ENCODE data around the gene TIMP2.
"Not testable (repeated sequence)": the region's sequence is repeated elsewhere in the genome, so short reads cannot be mapped to it uniquely, and the experiment has no call there.

Gene TIMP2

DNA sequence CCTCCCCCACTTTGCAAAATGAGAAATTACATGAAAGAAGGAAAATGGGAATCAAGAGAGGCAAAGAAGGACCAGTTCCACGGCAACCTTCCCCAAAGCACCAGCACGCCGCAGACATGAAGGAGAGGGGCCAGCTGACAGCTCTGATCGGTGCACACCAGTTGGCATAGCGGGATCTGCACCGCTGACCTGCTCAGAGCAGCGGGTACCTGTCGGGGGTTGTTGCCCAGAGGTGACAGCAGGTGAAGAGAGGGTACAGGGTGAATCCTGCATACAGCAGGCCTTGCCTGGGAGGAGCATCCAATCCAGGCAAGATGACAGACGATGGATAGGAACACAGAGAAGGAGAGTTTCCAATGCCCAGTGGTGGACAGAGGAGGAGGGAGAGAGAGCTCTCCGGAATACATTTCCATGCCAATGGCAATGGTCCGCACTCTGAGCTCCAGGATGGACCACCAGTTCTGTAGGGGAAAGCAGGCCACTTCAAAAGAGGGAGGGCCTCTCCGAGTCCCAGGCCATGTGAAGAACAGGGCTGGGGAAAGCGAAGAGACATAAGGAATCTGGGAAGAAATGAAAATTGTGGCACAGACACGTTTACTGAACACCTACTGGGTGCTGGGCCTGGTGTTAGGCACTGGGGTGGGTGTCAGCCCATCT is 46.2 kb downstream of the TIMP2 start:
- peaks cover 42% of the 10 kb centered on the region for H3K4me1 ChIP-seq (ENCODE audit: control insufficient read depth, insufficient read depth, low read length, unreplicated experiment)
- H2AFZ ChIP-seq (ENCODE audit: low read length, unreplicated experiment) = no peak overlapping the region
- peak overlapping the region; percentile 57; the same call in 1 of the 2 replicates for H3K4me3 ChIP-seq (ENCODE audit: low read depth, low read length)
- peak overlapping the region; percentile 84 for H3K27ac ChIP-seq (ENCODE audit: low read depth, low read length)
- peaks cover 52% of the 10 kb centered on the region for H3K79me2 ChIP-seq (ENCODE audit: control insufficient read depth, insufficient read depth, low read length, unreplicated experiment)
- H3K36me3 ChIP-seq (ENCODE audit: insufficient read depth, low read length) = no peaks in the 10 kb centered on the region
- H3K27me3 ChIP-seq (ENCODE audit: insufficient read depth, low read length) = no peaks in the 10 kb centered on the region

DNA sequence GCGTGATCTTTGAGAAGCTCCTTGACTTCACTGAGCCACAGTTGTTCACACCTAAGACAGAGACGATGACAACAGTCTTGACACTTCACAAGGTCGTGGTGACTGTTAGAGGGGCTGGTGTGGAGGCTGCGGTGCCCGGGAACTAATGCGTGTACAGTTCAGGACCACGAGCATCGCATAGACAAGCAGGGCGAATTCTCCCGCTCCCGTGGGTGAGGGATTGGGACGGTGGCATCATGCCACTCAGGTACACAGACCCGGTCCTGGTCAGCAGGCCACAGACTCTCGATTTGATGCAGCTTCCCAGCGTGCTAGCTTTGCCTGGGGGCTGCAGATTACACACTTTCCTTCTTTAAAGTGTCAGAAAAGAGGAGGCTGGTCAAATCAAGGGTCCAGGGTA is 46.9 kb downstream of the TIMP2 start:
- H2AFZ ChIP-seq (ENCODE audit: low read length, unreplicated experiment) = no peak overlapping the region
- H3K79me2 ChIP-seq (ENCODE audit: control insufficient read depth, insufficient read depth, low read length, unreplicated experiment) = peaks cover 53% of the 10 kb centered on the region
- H3K4me3 ChIP-seq (ENCODE audit: low read depth, low read length) = no peak overlapping the region
- peaks cover 44% of the 10 kb centered on the region for H3K4me1 ChIP-seq (ENCODE audit: control insufficient read depth, insufficient read depth, low read length, unreplicated experiment)
- no peaks in the 10 kb centered on the region for H3K36me3 ChIP-seq (ENCODE audit: insufficient read depth, low read length)
- no peaks in the 10 kb centered on the region for H3K27me3 ChIP-seq (ENCODE audit: insufficient read depth, low read length)
- no peak overlapping the region for H3K27ac ChIP-seq (ENCODE audit: low read depth, low read length)

DNA sequence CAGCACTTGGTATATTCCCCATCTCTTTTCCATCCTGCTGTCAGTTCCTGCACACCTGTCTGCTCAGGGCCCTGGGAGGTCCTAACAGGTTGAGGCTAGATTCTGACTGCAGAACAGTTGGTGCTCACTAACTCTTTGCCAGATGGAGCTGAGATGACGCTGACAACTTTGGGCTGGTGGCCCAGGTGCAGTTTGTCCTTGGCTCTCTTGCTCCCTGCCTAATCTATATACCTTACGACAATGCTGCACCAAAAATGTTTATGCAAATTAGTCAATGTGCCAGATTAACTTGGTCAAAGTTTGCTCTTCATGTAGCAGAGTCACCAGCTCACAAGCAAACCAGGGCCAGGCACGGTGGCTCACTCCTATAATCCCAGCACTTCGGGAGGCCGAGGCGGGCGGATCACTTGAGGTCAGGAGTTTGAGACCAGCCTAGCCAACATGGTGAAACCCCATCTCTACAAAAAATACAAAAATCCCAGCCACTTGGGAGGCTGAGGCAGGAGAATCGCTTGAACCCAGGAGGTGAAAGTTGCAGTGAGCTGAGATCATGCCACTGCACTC is 48.2 kb downstream of the TIMP2 start:
- peaks cover 32% of the 10 kb centered on the region for H3K4me1 ChIP-seq (ENCODE audit: control insufficient read depth, insufficient read depth, low read length, unreplicated experiment)
- not testable (repeated sequence) for H3K4me3 ChIP-seq (ENCODE audit: low read depth, low read length); H2AFZ ChIP-seq (ENCODE audit: low read length, unreplicated experiment); H3K36me3 ChIP-seq (ENCODE audit: insufficient read depth, low read length); H3K27me3 ChIP-seq (ENCODE audit: insufficient read depth, low read length); H3K27ac ChIP-seq (ENCODE audit: low read depth, low read length)
- H3K79me2 ChIP-seq (ENCODE audit: control insufficient read depth, insufficient read depth, low read length, unreplicated experiment) = peaks cover 49% of the 10 kb centered on the region

DNA sequence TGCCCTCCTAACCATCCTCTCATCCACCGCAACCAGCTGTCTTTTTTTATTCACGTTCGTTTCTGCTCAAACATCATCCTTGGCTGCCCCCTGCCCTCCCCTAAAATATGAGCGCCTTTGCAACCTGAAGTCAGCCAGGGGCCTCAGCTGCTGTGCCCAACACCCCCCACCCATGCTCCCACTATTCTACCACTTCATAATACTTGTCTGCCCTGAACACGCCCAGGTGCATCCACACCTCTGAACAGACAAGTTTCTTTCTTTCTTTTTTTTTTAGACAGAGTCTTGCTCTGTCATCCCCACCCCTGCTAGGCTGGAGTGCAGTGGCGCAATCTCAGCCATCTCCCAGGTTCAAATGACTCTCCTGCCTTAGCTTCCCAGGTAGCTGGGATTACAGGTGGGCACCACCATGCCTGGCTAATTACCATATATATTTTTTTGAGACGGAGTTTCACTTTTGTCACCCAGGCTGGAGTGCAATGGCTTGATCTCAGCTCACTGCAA is 49.0 kb downstream of the TIMP2 start:
- Histone ChIP-seq H3K4me1 (ENCODE audit: control insufficient read depth, insufficient read depth, low read length, unreplicated experiment) (peaks cover 31% of the 10 kb centered on the region), H3K4me3 (ENCODE audit: low read depth, low read length) (no peak overlapping the region), H3K36me3 (ENCODE audit: insufficient read depth, low read length) (peaks cover 5% of the 10 kb centered on the region), H3K27ac (ENCODE audit: low read depth, low read length) (peak overlapping the region; percentile 20; the same call in 1 of the 2 replicates), H3K27me3 (ENCODE audit: insufficient read depth, low read length) (no peaks in the 10 kb centered on the region), H2AFZ (ENCODE audit: low read length, unreplicated experiment) (no peak overlapping the region), H3K79me2 (ENCODE audit: control insufficient read depth, insufficient read depth, low read length, unreplicated experiment) (peaks cover 44% of the 10 kb centered on the region)

DNA sequence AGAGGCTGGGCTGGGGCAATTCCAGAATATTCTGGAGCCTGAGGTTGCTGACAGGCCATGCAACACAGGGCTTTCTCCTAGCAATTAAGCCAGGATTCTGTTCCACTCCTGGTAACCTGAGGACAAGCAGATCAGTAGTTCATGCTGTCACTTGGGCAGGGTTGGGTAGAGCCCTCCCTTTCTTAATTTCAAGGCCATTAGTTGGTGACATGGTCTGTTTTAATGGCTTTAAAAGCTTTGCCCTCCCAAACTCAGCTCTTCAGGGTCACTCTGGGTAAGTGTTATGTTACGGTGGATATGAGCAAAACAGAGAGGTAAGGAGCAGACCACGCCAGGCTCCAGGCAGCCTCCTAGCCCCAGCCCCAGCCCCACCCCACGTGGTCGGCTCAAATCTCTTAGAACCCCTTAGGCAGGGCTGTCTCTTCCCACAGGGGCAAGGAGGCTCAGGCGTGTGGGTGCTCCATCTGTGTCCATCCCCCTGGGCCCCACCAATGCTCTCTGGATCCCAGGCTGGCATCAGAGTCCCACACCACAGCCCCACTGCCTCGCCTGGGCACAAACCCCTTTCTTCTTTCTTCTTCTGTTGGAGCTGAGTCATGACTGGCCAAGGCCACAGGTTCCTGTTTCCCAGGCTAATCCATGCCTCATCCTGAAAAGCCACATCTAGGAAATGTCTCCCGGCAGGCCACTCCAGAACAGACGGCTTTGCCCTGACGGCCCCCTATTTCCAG is 49.7 kb downstream of the TIMP2 start:
- Histone ChIP-seq H2AFZ (ENCODE audit: low read length, unreplicated experiment) (no peak overlapping the region), H3K4me1 (ENCODE audit: control insufficient read depth, insufficient read depth, low read length, unreplicated experiment) (peaks cover 31% of the 10 kb centered on the region), H3K27me3 (ENCODE audit: insufficient read depth, low read length) (no peaks in the 10 kb centered on the region), H3K27ac (ENCODE audit: low read depth, low read length) (peak overlapping the region; percentile 22), H3K36me3 (ENCODE audit: insufficient read depth, low read length) (peaks cover 5% of the 10 kb centered on the region), H3K79me2 (ENCODE audit: control insufficient read depth, insufficient read depth, low read length, unreplicated experiment) (peaks cover 39% of the 10 kb centered on the region), H3K4me3 (ENCODE audit: low read depth, low read length) (no peak overlapping the region)

DNA sequence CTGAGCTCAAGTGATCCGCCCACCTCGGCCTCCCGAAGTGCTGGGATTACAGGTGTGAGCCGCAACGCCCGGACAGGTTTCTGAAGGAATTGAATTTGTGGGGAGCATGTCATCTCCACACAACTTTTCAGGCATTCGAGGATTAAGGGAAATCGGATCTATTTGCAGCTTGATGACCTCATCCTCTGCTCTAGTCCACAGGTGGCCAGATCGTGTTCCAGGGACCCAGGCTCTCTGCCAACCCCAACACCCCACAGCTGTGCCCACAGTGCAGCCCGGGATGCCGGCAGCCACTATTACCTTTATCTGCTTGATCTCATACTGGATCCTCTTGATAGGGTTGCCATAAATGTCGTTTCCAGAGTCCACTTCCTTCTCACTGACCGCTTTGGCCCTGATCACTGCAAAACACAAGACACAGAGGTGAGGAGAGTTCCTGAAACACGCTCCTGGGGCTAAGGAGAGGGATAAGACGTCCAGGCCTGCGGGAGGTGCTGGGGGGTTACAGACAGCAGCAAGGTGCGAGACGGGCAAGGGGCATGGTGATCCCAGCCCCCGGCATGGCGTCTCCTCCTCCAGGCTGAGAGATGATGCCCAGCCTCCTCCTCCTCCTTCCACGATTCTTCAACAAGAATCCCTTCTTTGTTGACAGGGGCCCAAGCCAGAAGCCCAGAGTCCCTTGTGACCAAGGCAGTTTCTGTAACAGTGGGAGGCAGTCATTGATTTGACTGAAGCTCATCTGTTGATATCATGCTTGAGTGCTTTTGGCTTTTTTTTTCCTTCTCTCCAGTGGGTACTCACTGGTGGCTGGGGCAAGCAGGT is 51.5 kb downstream of the TIMP2 start:
- Histone ChIP-seq H3K27ac (ENCODE audit: low read depth, low read length) (no peak overlapping the region), H3K4me1 (ENCODE audit: control insufficient read depth, insufficient read depth, low read length, unreplicated experiment) (peaks cover 19% of the 10 kb centered on the region)

DNA sequence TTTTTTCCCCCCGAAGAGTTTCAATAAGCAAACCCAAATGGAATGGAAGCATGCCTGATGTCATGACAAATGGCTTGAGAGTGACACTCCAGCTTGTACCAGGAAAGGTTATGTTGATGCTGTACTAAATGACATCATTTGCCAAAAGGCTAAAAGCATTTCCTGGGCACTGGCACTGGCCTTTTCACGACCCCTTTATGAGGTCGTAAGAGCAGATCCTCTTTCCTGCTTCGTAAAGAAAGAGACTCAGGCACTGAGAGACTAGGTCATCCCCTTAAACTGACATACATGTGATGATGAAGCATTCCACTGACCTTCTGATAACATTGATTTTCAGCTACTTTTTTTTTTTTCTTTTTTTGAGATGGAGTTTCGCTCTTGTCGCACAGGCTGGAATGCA is 52.7 kb downstream of the TIMP2 start:
- H3K79me2 ChIP-seq (ENCODE audit: control insufficient read depth, insufficient read depth, low read length, unreplicated experiment) = peaks cover 23% of the 10 kb centered on the region
- H3K27ac ChIP-seq (ENCODE audit: low read depth, low read length) = no peak overlapping the region; the same call in 1 of the 2 replicates
- H3K27me3 ChIP-seq (ENCODE audit: insufficient read depth, low read length) = no peaks in the 10 kb centered on the region
- H3K4me1 ChIP-seq (ENCODE audit: control insufficient read depth, insufficient read depth, low read length, unreplicated experiment) = peaks cover 26% of the 10 kb centered on the region
- no peak overlapping the region for H3K4me3 ChIP-seq (ENCODE audit: low read depth, low read length)
- peaks cover 5% of the 10 kb centered on the region for H3K36me3 ChIP-seq (ENCODE audit: insufficient read depth, low read length)
- no peak overlapping the region for H2AFZ ChIP-seq (ENCODE audit: low read length, unreplicated experiment)

More for the DNA sequence above, 51.5 kb downstream of the TIMP2 start:
- Histone ChIP-seq H3K79me2 (ENCODE audit: control insufficient read depth, insufficient read depth, low read length, unreplicated experiment) (peaks cover 32% of the 10 kb centered on the region), H3K27me3 (ENCODE audit: insufficient read depth, low read length) (no peaks in the 10 kb centered on the region), H2AFZ (ENCODE audit: low read length, unreplicated experiment) (no peak overlapping the region), H3K4me3 (ENCODE audit: low read depth, low read length) (no peak overlapping the region), H3K36me3 (ENCODE audit: insufficient read depth, low read length) (peaks cover 5% of the 10 kb centered on the region)

DNA sequence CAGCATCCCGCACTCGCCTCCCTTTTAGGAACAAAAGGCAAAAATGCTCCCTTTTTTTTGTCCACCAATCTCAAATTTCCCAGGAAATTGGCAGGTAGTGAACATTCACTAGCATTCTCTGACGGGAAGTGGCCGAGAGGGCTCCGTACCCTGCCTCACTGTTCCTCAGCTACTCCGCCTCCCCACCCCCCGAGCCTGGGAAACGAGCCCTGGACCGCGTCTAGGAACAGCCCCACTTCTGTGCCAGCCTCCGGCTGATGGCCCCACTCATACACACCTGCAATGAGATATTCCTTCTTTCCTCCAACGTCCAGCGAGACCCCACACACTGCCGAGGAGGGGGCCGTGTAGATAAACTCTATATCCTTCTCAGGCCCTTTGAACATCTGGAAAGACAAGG is 54.6 kb downstream of the TIMP2 start:
- Histone ChIP-seq H3K4me1 (ENCODE audit: control insufficient read depth, insufficient read depth, low read length, unreplicated experiment) (peaks cover 29% of the 10 kb centered on the region), H2AFZ (ENCODE audit: low read length, unreplicated experiment) (no peak overlapping the region), H3K27ac (ENCODE audit: low read depth, low read length) (no peak overlapping the region), H3K79me2 (ENCODE audit: control insufficient read depth, insufficient read depth, low read length, unreplicated experiment) (peaks cover 11% of the 10 kb centered on the region), H3K4me3 (ENCODE audit: low read depth, low read length) (no peak overlapping the region), H3K36me3 (ENCODE audit: insufficient read depth, low read length) (peaks cover 5% of the 10 kb centered on the region), H3K27me3 (ENCODE audit: insufficient read depth, low read length) (no peaks in the 10 kb centered on the region)

DNA sequence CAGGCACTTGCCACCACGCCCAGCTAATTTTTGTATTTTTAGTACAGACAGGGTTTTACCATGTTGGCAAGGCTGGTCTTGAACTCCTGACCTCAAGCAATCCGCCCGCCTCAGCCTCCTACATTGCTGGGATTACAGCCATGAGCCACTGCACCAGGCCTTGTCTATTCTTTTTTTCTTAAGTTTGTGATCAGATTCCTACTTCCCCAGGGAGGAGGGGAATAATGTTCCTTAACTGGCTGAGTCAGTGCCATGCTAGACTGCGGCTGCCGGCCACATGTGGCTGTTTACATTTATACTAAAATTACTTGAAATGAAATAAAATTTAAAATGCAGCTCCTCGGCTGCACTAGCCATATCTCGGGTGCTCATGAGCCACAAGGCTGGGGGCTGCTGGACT is 56.8 kb downstream of the TIMP2 start:
- H3K36me3 ChIP-seq (ENCODE audit: insufficient read depth, low read length) = peaks cover 5% of the 10 kb centered on the region
- H3K27ac ChIP-seq (ENCODE audit: low read depth, low read length) = peak overlapping the region; percentile 42
- H3K4me3 ChIP-seq (ENCODE audit: low read depth, low read length) = no peak overlapping the region
- H3K79me2 ChIP-seq (ENCODE audit: control insufficient read depth, insufficient read depth, low read length, unreplicated experiment) = peaks cover 3% of the 10 kb centered on the region
- H3K4me1 ChIP-seq (ENCODE audit: control insufficient read depth, insufficient read depth, low read length, unreplicated experiment) = peaks cover 23% of the 10 kb centered on the region
- no peak overlapping the region for H2AFZ ChIP-seq (ENCODE audit: low read length, unreplicated experiment)
- no peaks in the 10 kb centered on the region for H3K27me3 ChIP-seq (ENCODE audit: insufficient read depth, low read length)

DNA sequence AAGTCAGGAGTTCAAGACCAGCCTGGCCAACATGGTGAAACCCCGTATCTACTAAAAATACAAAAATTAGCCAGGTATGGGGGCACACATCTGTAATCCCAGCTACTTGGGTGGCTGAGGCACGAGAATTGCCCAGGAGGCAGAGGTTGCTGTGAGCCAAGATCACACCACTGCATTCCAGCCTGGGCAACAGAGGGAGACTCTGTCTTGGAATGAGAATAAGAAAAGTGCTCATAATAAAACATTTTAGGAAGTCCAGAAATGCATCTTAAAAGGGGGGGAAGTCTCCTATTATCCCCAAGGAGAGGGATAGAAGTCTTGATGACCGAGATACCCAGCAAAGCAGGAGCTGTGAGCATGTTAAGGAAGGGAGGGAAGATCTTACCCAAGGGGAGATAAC is 58.1 kb downstream of the TIMP2 start:
- not testable (repeated sequence) for H2AFZ ChIP-seq (ENCODE audit: low read length, unreplicated experiment); H3K27me3 ChIP-seq (ENCODE audit: insufficient read depth, low read length); H3K36me3 ChIP-seq (ENCODE audit: insufficient read depth, low read length); H3K4me3 ChIP-seq (ENCODE audit: low read depth, low read length); H3K79me2 ChIP-seq (ENCODE audit: control insufficient read depth, insufficient read depth, low read length, unreplicated experiment); H3K27ac ChIP-seq (ENCODE audit: low read depth, low read length)
- H3K4me1 ChIP-seq (ENCODE audit: control insufficient read depth, insufficient read depth, low read length, unreplicated experiment) = peaks cover 29% of the 10 kb centered on the region

Measured in ACC112 (cell line).